Endothelial cell of umbilical vein (primary cell): ENCODE results near the gene KRT38. TPM values are rescaled to one million over a fixed set of nuclear protein-coding genes. Genes with fewer than 3 reads are reported as not detected.

Experiments
- BruUV-seq: library from RNA; stranded (reverse); fragments of 400-500 nt; replicated peaks from 2 replicates; lab custom pipeline; 2021; lab: Mats Ljungman, UMichigan
- CTCF ChIA-PET: fragments of 300-600, 350-600 bp; sonication (Branson Sonifier 250); formaldehyde crosslinking; loops from one replicate; lab custom pipeline; 2021; ENCODE audit warnings: antibody characterized with exemption, inconsistent platforms; lab: Charles Lee
- POLR2A ChIA-PET: fragments of 300-600, 350-600 bp; sonication (Branson Sonifier 250); formaldehyde crosslinking; loops from one replicate; lab custom pipeline; 2021; ENCODE audit warnings: antibody characterized with exemption, inconsistent platforms; lab: Charles Lee
- DNase-seq: peaks from one replicate; pipeline ENCODE4 v3.0.0-alpha.2; 2011; ENCODE audit warnings: low read depth, low spot score
- FAIRE-seq: peaks from 2 replicates; lab custom pipeline; 2011; peaks lifted over from hg19 to GRCh38; lab: Jason Lieb, UNC
- H2AFZ ChIP-seq: 2 replicates; pipeline ENCODE4 v1.6.0; 2012; ENCODE audit warnings: low read depth, low read length, control low read depth, inconsistent platforms
- H3K27ac ChIP-seq: 2 replicates; pipeline ENCODE4 v1.5.1; 2011; ENCODE audit warnings: low read depth, mild to moderate bottlenecking, control low read depth, low read length, moderate library complexity; ENCODE audit not compliant: insufficient read depth
- H3K27me3 ChIP-seq, 2 experiments: 2 replicates each; pipeline versions ENCODE4 v1.6.0 to v1.6.1; 2011; ENCODE audit warnings: low read length in 2 of 2, mixed read lengths in 1 of 2; ENCODE audit not compliant: control insufficient read depth in 2 of 2, insufficient read depth in 2 of 2
- H3K36me3 ChIP-seq, 2 experiments: 2 replicates in 1 of 2; 3 replicates in 1 of 2; pipeline ENCODE4 v1.5.1; 2011; ENCODE audit warnings: low read length in 2 of 2, mild to moderate bottlenecking in 1 of 2, moderate library complexity in 1 of 2; ENCODE audit not compliant: control insufficient read depth in 2 of 2, insufficient read depth in 2 of 2; ENCODE audit errors: extremely low read depth in 1 of 2
- H3K4me1 ChIP-seq: 3 replicates; pipeline ENCODE4 v1.5.1; 2011; ENCODE audit warnings: mild to moderate bottlenecking, low read length; ENCODE audit not compliant: control insufficient read depth, insufficient read depth; ENCODE audit errors: extremely low read depth
- H3K4me2 ChIP-seq: 2 replicates; pipeline ENCODE4 v1.6.1; 2011; ENCODE audit warnings: low read length, control low read depth, mixed read lengths; ENCODE audit not compliant: insufficient read depth
- H3K4me3 ChIP-seq, 3 experiments: fragments of 200-600 bp in 1 of 3; sonication (generic), shearing (Covaris generic) in 1 of 3; replicated peaks in 1 of 3; 2 replicates each; pipeline ENCODE4 v1.5.1; 2011 to 2016; ENCODE audit warnings: control low read depth in 3 of 3, low read length in 3 of 3, mild to moderate bottlenecking in 2 of 3, inconsistent platforms in 1 of 3, low read depth in 1 of 3, moderate library complexity in 1 of 3; ENCODE audit not compliant: insufficient read depth in 1 of 3
- H3K79me2 ChIP-seq: 2 replicates; pipeline ENCODE4 v1.6.0; 2012; ENCODE audit warnings: low read length, inconsistent platforms; ENCODE audit not compliant: control insufficient read depth, insufficient read depth
- H3K9ac ChIP-seq: replicated peaks from 2 replicates; pipeline ENCODE3; 2011; ENCODE audit warnings: low read length, control low read depth; ENCODE audit not compliant: insufficient read depth; ENCODE audit errors: extremely low read depth
- H3K9me1 ChIP-seq: replicated peaks from 3 replicates; pipeline ENCODE4 v1.6.0; 2011; ENCODE audit warnings: mild to moderate bottlenecking, low read length; ENCODE audit not compliant: control insufficient read depth, insufficient read depth; ENCODE audit errors: extremely low read depth
- H3K9me3 ChIP-seq: replicated peaks from 2 replicates; pipeline ENCODE4 v1.5.1; 2012; ENCODE audit warnings: low read length, inconsistent platforms; ENCODE audit not compliant: control insufficient read depth, insufficient read depth
- H4K20me1 ChIP-seq: replicated peaks from 2 replicates; pipeline ENCODE3; 2011; ENCODE audit warnings: mild to moderate bottlenecking, low read length; ENCODE audit not compliant: control insufficient read depth, insufficient read depth; ENCODE audit errors: extremely low read depth
- CTCF ChIP-seq, 2 donors: IDR thresholded peaks; 1 replicate in 1 of 2; 2 replicates in 1 of 2; pipeline ENCODE4 v1.5.1; 2011; ENCODE audit warnings: low read length in 2 of 2, mild to moderate bottlenecking in 2 of 2, moderate library complexity in 2 of 2, control low read depth in 1 of 2, inconsistent platforms in 1 of 2, low read depth in 1 of 2; ENCODE audit not compliant: insufficient read depth in 1 of 2; ENCODE audit errors: extremely low read depth in 1 of 2
- EZH2 ChIP-seq: IDR thresholded peaks from 2 replicates; pipeline ENCODE4 v1.6.1; 2012; ENCODE audit warnings: borderline replicate concordance, low read depth, mild to moderate bottlenecking, moderate library complexity, low read length, inconsistent platforms; ENCODE audit not compliant: severe bottlenecking
- FOS ChIP-seq: IDR thresholded peaks from 2 replicates; pipeline ENCODE4 v1.6.1; 2011; ENCODE audit warnings: mild to moderate bottlenecking, low read length, moderate library complexity, borderline replicate concordance; ENCODE audit not compliant: insufficient read depth
- GATA2 ChIP-seq: IDR thresholded peaks from 2 replicates; pipeline ENCODE4 v1.7.0; 2011; ENCODE audit warnings: low read depth, mild to moderate bottlenecking, moderate library complexity, mixed read lengths, low read length; ENCODE audit not compliant: insufficient read length, insufficient read depth
- JUN ChIP-seq: IDR thresholded peaks from 2 replicates; pipeline ENCODE4 v1.6.1; 2011; ENCODE audit warnings: borderline replicate concordance, low read depth; ENCODE audit not compliant: insufficient read length, insufficient read depth
- MYC ChIP-seq: IDR thresholded peaks from one replicate; pipeline ENCODE4 v1.6.1; 2011; ENCODE audit warnings: mild to moderate bottlenecking, low read depth, low read length
- POLR2A ChIP-seq: IDR thresholded peaks from 2 replicates; pipeline ENCODE4 v1.6.1; 2012; ENCODE audit warnings: low read depth, mild to moderate bottlenecking, control low read depth, low read length
- dilution Hi-C: fragments of 300-500 bp; cut with MboI; formaldehyde crosslinking; loops from one replicate; pipeline ENCODE4 v1.15.0; 2019; ENCODE audit warnings: low sequenced_read_pairs; ENCODE audit not compliant: extremely low pct_ligation_motif_present
- intact Hi-C: fragments of 100-400 bp; cut with micrococcal nuclease; formaldehyde crosslinking; loops from one replicate; pipeline ENCODE4 v1.10.0; 2022
- polyA plus RNA-seq, 4 experiments: library from polyadenylated mRNA; depleted of rRNA in 3 of 4; stranded (reverse) in 3 of 4; unstranded in 1 of 4; fragments of >200 nt; gene quantifications; 2 replicates each; pipeline versions ENCODE4 v1.2.1 to v1.2.3, GENCODE V29; 2011 to 2012; ENCODE audit warnings: missing spikeins in 1 of 4
- total RNA-seq: library from RNA; stranded (reverse); gene quantifications from 2 replicates; pipeline ENCODE4 v1.2.3, GENCODE V29; 2021
- TF ChIP-seq, protein P1 (sequence below): IDR thresholded peaks from 2 replicates; pipeline ENCODE4 v1.6.1; 2011; ENCODE audit not compliant: insufficient read depth, insufficient read length

Gene KRT38
- total and polyA plus RNA-seq, 2 donors (not counting 3 experiments of a cell fraction or from before 2014, with no cell fraction given): not detected

- intact Hi-C loops: no loop called here
- no peaks in the 10 kb centered on the region for H3K9me3 ChIP-seq
- no peaks in the 10 kb centered on the region for H3K4me1 ChIP-seq
- ChIA-PET POLR2A (no interaction called here), CTCF (no interaction called here)
- H2AFZ ChIP-seq: no peak overlapping the region
- TF ChIP-seq CTCF (IDR thresholded peaks at IDR 0.05; ENCODE audit: extremely low read depth in 1 of 2, insufficient read depth in 1 of 2, low read depth in 1 of 2, low read length in 2 of 2) (no peak), GATA2 (no peak), FOS (no peak), MYC (no peak), JUN (no peak), EZH2 (no peak), POLR2A (no peak)
- TF ChIP-seq, protein P1, sequence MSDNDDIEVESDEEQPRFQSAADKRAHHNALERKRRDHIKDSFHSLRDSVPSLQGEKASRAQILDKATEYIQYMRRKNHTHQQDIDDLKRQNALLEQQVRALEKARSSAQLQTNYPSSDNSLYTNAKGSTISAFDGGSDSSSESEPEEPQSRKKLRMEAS: no peak
- H3K36me3 ChIP-seq: no peaks in the 10 kb centered on the region
- H4K20me1 ChIP-seq: no peaks in the 10 kb centered on the region
- peaks cover 0 to 5% of the 10 kb centered on the region in 2 experiments for H3K27me3 ChIP-seq
- FAIRE-seq (no peak), DNase-seq (no peak)
- dilution Hi-C loops: no loop called here
- no peak overlapping the region for H3K4me3 ChIP-seq
- no peak overlapping the region for H3K4me2 ChIP-seq
- H3K79me2 ChIP-seq: no peaks in the 10 kb centered on the region
- no TSS peak for BruUV-seq
- H3K27ac ChIP-seq: no peak overlapping the region
- H3K9ac ChIP-seq: no peak overlapping the region
- no peaks in the 10 kb centered on the region for H3K9me1 ChIP-seq
These were observed 3.9 kb upstream of the KRT38 start for GRCh38 chr17:41444640-41445039.
